OCI-LY1 (cell line): ENCODE results near the gene PLPP4.

ENCODE experiments used
- H2AFZ ChIP-seq: fragments of 200-600 bp; sonication (generic), shearing (Covaris generic); 2 replicates; pipeline ENCODE4 v1.6.0; 2014; ENCODE audit warnings: antibody characterized with exemption, mild to moderate bottlenecking, low read length
- H3F3A ChIP-seq: fragments of 200-600 bp; sonication (generic), shearing (Covaris generic); 2 replicates; pipeline ENCODE4 v1.6.0; 2014; ENCODE audit warnings: mild to moderate bottlenecking, antibody characterized with exemption, low read length, moderate library complexity; ENCODE audit not compliant: insufficient read depth
- H3K27ac ChIP-seq: fragments of 200-600 bp; sonication (generic); 2 replicates; pipeline ENCODE4 v1.5.1; 2014; ENCODE audit warnings: low read length, mixed run types, mild to moderate bottlenecking, low read depth; ENCODE audit not compliant: poor library complexity, severe bottlenecking
- H3K27me3 ChIP-seq: fragments of 200-600 bp; sonication (generic); 2 replicates; pipeline ENCODE4 v1.6.0; 2014; ENCODE audit warnings: antibody characterized with exemption, mild to moderate bottlenecking, low read length, moderate library complexity; ENCODE audit not compliant: insufficient read depth
- H3K36me3 ChIP-seq: fragments of 200-600 bp; sonication (generic); 2 replicates; pipeline ENCODE4 v1.6.1; 2014; ENCODE audit warnings: mild to moderate bottlenecking, antibody characterized with exemption, low read length, moderate library complexity, mixed read lengths; ENCODE audit not compliant: insufficient read depth
- H3K4me1 ChIP-seq: fragments of 200-600 bp; sonication (generic); 2 replicates; pipeline ENCODE4 v1.5.1; 2014; ENCODE audit warnings: mild to moderate bottlenecking, low read length, moderate library complexity; ENCODE audit not compliant: insufficient read depth, severe bottlenecking
- H3K4me2 ChIP-seq: fragments of 200-600 bp; sonication (generic), shearing (Covaris generic); 2 replicates; pipeline ENCODE4 v1.6.1; 2014; ENCODE audit warnings: low read length
- H3K4me3 ChIP-seq: fragments of 200-600 bp; sonication (generic); 2 replicates; pipeline ENCODE4 v1.5.1; 2014; ENCODE audit warnings: low read length, low read depth, mild to moderate bottlenecking, mixed read lengths; ENCODE audit not compliant: poor library complexity, severe bottlenecking
- H3K79me2 ChIP-seq: fragments of 200-600 bp; shearing (Covaris generic); 2 replicates; pipeline ENCODE4 v1.6.1; 2016; ENCODE audit warnings: mixed run types, low read length, mixed read lengths; ENCODE audit not compliant: insufficient read depth
- H3K9ac ChIP-seq: fragments of 200-600 bp; sonication (generic), shearing (Covaris generic); 2 replicates; pipeline ENCODE4 v1.6.1; 2014; ENCODE audit warnings: mild to moderate bottlenecking, low read length, mixed read lengths
- H3K9me2 ChIP-seq: fragments of 200-600 bp; sonication (generic), shearing (Covaris generic); 2 replicates; pipeline ENCODE4 v1.6.1; 2014; ENCODE audit warnings: low read depth, mild to moderate bottlenecking, low read length, mixed read lengths
- H3K9me3 ChIP-seq: fragments of 200-600 bp; shearing (Covaris generic); 2 replicates; pipeline ENCODE4 v1.6.1; 2014; ENCODE audit warnings: low read length, mixed read lengths
- H4K20me1 ChIP-seq: fragments of 200-600 bp; sonication (generic), shearing (Covaris generic); 2 replicates; pipeline ENCODE4 v1.6.0; 2016; ENCODE audit warnings: mild to moderate bottlenecking, low read length; ENCODE audit not compliant: insufficient read depth
- CTCF ChIP-seq: fragments of 200-600 bp; sonication (generic), shearing (Covaris generic); IDR thresholded peaks from 2 replicates; pipeline ENCODE4 v1.5.1; 2017; ENCODE audit warnings: mild to moderate bottlenecking, antibody characterized with exemption, low read length, moderate library complexity, mixed read lengths
- EZH2 ChIP-seq: fragments of 200-600 bp; sonication (generic), shearing (Covaris generic); IDR thresholded peaks from 2 replicates; pipeline ENCODE4 v1.8.0; 2017; ENCODE audit warnings: borderline replicate concordance, mixed run types, mild to moderate bottlenecking, antibody characterized with exemption, low read length, moderate library complexity, mixed read lengths

PLPP4 gene

GRCh38 chr10:120453886-120454285, 3.1 kb upstream of the PLPP4 start:
- Histone ChIP-seq H3K79me2 (no peaks in the 10 kb centered on the region), H3K27me3 (no peaks in the 10 kb centered on the region), H4K20me1 (no peaks in the 10 kb centered on the region), H3K36me3 (no peaks in the 10 kb centered on the region), H2AFZ (no peak overlapping the region), H3K27ac (no peak overlapping the region), H3K4me1 (no peaks in the 10 kb centered on the region), H3K9me3 (no peaks in the 10 kb centered on the region), H3K4me3 (no peak overlapping the region), H3F3A (no peaks in the 10 kb centered on the region), H3K9me2 (no peaks in the 10 kb centered on the region), H3K4me2 (no peak overlapping the region), H3K9ac (no peak overlapping the region)
- TF ChIP-seq EZH2 (no peak), CTCF (no peak)

- Histone ChIP-seq H3K9me3 (no peaks in the 10 kb centered on the region), H3F3A (no peaks in the 10 kb centered on the region), H3K9me2 (no peaks in the 10 kb centered on the region), H3K4me2 (no peak overlapping the region), H3K27ac (no peak overlapping the region), H3K9ac (no peak overlapping the region), H3K4me1 (no peaks in the 10 kb centered on the region), H3K4me3 (no peak overlapping the region), H3K27me3 (no peaks in the 10 kb centered on the region), H3K79me2 (no peaks in the 10 kb centered on the region), H3K36me3 (no peaks in the 10 kb centered on the region), H2AFZ (no peak overlapping the region), H4K20me1 (no peaks in the 10 kb centered on the region)
- TF ChIP-seq CTCF (no peak), EZH2 (no peak)
Measured at GRCh38 chr10:120455004-120455403, 2.0 kb upstream of the PLPP4 start.

- no peaks in the 10 kb centered on the region for H3K27me3 ChIP-seq
- H3K27ac ChIP-seq = no peak overlapping the region
- no peaks in the 10 kb centered on the region for H3K36me3 ChIP-seq
- H3K79me2 ChIP-seq = no peaks in the 10 kb centered on the region
- no peaks in the 10 kb centered on the region for H4K20me1 ChIP-seq
- H2AFZ ChIP-seq = no peak overlapping the region
- TF ChIP-seq CTCF (no peak), EZH2 (no peak)
- H3K9me3 ChIP-seq = no peaks in the 10 kb centered on the region
- no peaks in the 10 kb centered on the region for H3F3A ChIP-seq
- no peak overlapping the region for H3K4me2 ChIP-seq
- no peak overlapping the region for H3K4me3 ChIP-seq
- H3K9me2 ChIP-seq = no peaks in the 10 kb centered on the region
- H3K4me1 ChIP-seq = no peaks in the 10 kb centered on the region
- H3K9ac ChIP-seq = no peak overlapping the region
Measured at GRCh38 chr10:120455606-120456005, 1.4 kb upstream of the PLPP4 start.
